ENCODE measurements around the gene DNAH14. TPM values are rescaled to one million over a fixed set of nuclear protein-coding genes. Genes with fewer than 3 reads are reported as not detected.

Gene DNAH14
- polyA plus RNA-seq, 2 of the 4 experiments (the other 2 are of a cell fraction) = 15.9 to 35.8 TPM

DNA sequence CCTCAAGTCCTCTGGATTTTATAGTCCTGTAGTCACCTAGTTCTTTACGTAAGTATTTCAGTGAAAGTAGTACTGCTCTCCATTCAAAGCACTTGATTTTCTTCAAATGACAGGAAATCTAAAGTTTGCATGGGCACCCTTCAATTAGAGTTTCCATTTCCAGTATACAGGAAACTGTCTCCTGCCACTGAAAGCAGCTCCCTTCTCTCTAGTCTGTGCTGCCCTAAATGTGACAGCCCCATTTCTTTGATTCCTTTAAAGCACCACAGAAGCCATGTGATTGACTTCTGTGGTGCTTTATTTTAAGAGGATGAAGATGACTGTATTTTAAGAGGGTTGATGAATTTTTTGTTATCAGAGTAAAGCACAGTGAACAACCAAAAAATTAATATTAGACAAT is 226.1 kb downstream of the DNAH14 start:
- Histone ChIP-seq H3K4me1 (no peaks in the 10 kb centered on the region), H3K4me3 (no peak overlapping the region), H3K9me3 (no peaks in the 10 kb centered on the region), H3K27ac (no peak overlapping the region), H3K4me2 (no peak overlapping the region)
- DNase-seq (ENCODE audit: low read depth in 1 of 2, low spot score in 1 of 2) (no peak), FAIRE-seq (no peak), ATAC-seq (no peak)
- 94% methylated on average over 1 of the region's 1 CpG for WGBS (ENCODE audit: missing lambda C conversion rate)
- ChIA-PET POLR2A (no interaction called here), CTCF (no interaction called here)
- TF ChIP-seq FOXS1 (CRISPR knock-in tag; IDR thresholded peaks at IDR 0.05) = no peak
- TF ChIP-seq ZNF302 (CRISPR knock-in tag; IDR thresholded peaks at IDR 0.05) = no peak
- TF ChIP-seq, protein P1, sequence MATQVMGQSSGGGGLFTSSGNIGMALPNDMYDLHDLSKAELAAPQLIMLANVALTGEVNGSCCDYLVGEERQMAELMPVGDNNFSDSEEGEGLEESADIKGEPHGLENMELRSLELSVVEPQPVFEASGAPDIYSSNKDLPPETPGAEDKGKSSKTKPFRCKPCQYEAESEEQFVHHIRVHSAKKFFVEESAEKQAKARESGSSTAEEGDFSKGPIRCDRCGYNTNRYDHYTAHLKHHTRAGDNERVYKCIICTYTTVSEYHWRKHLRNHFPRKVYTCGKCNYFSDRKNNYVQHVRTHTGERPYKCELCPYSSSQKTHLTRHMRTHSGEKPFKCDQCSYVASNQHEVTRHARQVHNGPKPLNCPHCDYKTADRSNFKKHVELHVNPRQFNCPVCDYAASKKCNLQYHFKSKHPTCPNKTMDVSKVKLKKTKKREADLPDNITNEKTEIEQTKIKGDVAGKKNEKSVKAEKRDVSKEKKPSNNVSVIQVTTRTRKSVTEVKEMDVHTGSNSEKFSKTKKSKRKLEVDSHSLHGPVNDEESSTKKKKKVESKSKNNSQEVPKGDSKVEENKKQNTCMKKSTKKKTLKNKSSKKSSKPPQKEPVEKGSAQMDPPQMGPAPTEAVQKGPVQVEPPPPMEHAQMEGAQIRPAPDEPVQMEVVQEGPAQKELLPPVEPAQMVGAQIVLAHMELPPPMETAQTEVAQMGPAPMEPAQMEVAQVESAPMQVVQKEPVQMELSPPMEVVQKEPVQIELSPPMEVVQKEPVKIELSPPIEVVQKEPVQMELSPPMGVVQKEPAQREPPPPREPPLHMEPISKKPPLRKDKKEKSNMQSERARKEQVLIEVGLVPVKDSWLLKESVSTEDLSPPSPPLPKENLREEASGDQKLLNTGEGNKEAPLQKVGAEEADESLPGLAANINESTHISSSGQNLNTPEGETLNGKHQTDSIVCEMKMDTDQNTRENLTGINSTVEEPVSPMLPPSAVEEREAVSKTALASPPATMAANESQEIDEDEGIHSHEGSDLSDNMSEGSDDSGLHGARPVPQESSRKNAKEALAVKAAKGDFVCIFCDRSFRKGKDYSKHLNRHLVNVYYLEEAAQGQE (IDR thresholded peaks at IDR 0.05) = no peak
- no peak for TF ChIP-seq CBX2 (IDR thresholded peaks at IDR 0.05; ENCODE audit: borderline replicate concordance, low read depth)
- TF ChIP-seq TP53 (CRISPR knock-in tag; IDR thresholded peaks at IDR 0.05) = no peak
- no peak for TF ChIP-seq HOXB5 (CRISPR knock-in tag; IDR thresholded peaks at IDR 0.05)
- TF ChIP-seq RARB (CRISPR knock-in tag; IDR thresholded peaks at IDR 0.05) = no peak
- TF ChIP-seq HDAC2 (IDR thresholded peaks at IDR 0.05) = no peak
- TF ChIP-seq, protein P2, sequence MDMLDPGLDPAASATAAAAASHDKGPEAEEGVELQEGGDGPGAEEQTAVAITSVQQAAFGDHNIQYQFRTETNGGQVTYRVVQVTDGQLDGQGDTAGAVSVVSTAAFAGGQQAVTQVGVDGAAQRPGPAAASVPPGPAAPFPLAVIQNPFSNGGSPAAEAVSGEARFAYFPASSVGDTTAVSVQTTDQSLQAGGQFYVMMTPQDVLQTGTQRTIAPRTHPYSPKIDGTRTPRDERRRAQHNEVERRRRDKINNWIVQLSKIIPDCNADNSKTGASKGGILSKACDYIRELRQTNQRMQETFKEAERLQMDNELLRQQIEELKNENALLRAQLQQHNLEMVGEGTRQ (IDR thresholded peaks at IDR 0.05) = no peak
- no peak for TF ChIP-seq ZFP36 (IDR thresholded peaks at IDR 0.05; ENCODE audit: borderline replicate concordance, partially characterized antibody)
- no peak for TF ChIP-seq NPAS2 (CRISPR knock-in tag; IDR thresholded peaks at IDR 0.05; ENCODE audit: borderline replicate concordance)
- TF ChIP-seq, protein P3, sequence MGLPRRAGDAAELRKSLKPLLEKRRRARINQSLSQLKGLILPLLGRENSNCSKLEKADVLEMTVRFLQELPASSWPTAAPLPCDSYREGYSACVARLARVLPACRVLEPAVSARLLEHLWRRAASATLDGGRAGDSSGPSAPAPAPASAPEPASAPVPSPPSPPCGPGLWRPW (IDR thresholded peaks at IDR 0.05) = no peak
- TF ChIP-seq, protein P4, sequence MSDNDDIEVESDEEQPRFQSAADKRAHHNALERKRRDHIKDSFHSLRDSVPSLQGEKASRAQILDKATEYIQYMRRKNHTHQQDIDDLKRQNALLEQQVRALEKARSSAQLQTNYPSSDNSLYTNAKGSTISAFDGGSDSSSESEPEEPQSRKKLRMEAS (IDR thresholded peaks at IDR 0.05) = no peak
- TF ChIP-seq MAZ (IDR thresholded peaks at IDR 0.05; ENCODE audit: borderline replicate concordance, low read depth, low read length) = no peak
- no peak for TF ChIP-seq NR3C1 (IDR thresholded peaks at IDR 0.05)

DNA sequence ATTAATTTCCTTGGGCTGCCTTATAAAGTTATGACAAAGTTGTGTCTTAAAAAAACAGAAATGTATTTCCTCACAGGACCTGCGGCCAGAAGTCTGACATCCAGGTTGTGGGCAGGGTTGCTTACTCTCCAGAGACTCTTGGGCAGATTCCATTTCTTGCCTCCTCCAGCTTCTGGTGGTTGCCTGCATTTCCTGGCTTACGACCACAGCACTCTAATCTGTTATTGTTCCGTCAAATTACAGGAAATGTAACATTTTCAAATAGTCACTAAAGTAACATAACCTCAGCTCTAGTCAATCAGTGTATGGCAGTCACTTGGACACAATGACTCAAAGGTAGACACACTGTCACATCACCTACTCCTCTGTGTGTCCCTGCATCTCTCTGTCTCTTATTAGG is 226.8 kb downstream of the DNAH14 start:
- ChIA-PET CTCF (no interaction called here), POLR2A (no interaction called here)
- H3K9me3 ChIP-seq = no peaks in the 10 kb centered on the region
- TF ChIP-seq BHLHE40 (IDR thresholded peaks at IDR 0.05; ENCODE audit: low read depth, low read length) (no peak), ZFP36 (IDR thresholded peaks at IDR 0.05; ENCODE audit: borderline replicate concordance, partially characterized antibody) (no peak), CEBPB (IDR thresholded peaks at IDR 0.05) (no peak), SMC3 (IDR thresholded peaks at IDR 0.05) (no peak), CBX2 (IDR thresholded peaks at IDR 0.05; ENCODE audit: borderline replicate concordance, low read depth) (no peak), MYC (IDR thresholded peaks at IDR 0.05; ENCODE audit: borderline replicate concordance, low read length) (no peak), POLR2AphosphoS2 (conservative IDR thresholded peaks at IDR 0.05; ENCODE audit: low read length) (no peak)
- TF ChIP-seq, protein P5, sequence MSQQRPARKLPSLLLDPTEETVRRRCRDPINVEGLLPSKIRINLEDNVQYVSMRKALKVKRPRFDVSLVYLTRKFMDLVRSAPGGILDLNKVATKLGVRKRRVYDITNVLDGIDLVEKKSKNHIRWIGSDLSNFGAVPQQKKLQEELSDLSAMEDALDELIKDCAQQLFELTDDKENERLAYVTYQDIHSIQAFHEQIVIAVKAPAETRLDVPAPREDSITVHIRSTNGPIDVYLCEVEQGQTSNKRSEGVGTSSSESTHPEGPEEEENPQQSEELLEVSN (IDR thresholded peaks at IDR 0.05; ENCODE audit: borderline replicate concordance, low read depth) = no peak
- TF ChIP-seq, protein P6, sequence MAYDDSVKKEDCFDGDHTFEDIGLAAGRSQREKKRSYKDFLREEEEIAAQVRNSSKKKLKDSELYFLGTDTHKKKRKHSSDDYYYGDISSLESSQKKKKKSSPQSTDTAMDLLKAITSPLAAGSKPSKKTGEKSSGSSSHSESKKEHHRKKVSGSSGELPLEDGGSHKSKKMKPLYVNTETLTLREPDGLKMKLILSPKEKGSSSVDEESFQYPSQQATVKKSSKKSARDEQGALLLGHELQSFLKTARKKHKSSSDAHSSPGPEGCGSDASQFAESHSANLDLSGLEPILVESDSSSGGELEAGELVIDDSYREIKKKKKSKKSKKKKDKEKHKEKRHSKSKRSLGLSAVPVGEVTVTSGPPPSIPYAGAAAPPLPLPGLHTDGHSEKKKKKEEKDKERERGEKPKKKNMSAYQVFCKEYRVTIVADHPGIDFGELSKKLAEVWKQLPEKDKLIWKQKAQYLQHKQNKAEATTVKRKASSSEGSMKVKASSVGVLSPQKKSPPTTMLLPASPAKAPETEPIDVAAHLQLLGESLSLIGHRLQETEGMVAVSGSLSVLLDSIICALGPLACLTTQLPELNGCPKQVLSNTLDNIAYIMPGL (CRISPR knock-in tag; IDR thresholded peaks at IDR 0.05; ENCODE audit: borderline replicate concordance) = no peak
- TF ChIP-seq, protein P1 (IDR thresholded peaks at IDR 0.05) = no peak
- TF ChIP-seq, protein P4 (IDR thresholded peaks at IDR 0.05) = no peak
- WGBS (ENCODE audit: missing lambda C conversion rate) = 74% methylated on average over 3 of the region's 3 CpGs
- DNase-seq (ENCODE audit: low read depth in 1 of 2, low spot score in 1 of 2) (no peak), ATAC-seq (no peak), FAIRE-seq (no peak)
- H3K4me1 ChIP-seq = no peaks in the 10 kb centered on the region
- no peak overlapping the region for H3K4me3 ChIP-seq
- H3K4me2 ChIP-seq = no peak overlapping the region
- H3K27ac ChIP-seq = no peak overlapping the region

Data from A549 (cell line).